Measurements from ENCODE around the gene DLEC1.
A peak's percentile ranks its signal among the peaks of the same experiment; 100 is the strongest.

DLEC1 gene

DNA sequence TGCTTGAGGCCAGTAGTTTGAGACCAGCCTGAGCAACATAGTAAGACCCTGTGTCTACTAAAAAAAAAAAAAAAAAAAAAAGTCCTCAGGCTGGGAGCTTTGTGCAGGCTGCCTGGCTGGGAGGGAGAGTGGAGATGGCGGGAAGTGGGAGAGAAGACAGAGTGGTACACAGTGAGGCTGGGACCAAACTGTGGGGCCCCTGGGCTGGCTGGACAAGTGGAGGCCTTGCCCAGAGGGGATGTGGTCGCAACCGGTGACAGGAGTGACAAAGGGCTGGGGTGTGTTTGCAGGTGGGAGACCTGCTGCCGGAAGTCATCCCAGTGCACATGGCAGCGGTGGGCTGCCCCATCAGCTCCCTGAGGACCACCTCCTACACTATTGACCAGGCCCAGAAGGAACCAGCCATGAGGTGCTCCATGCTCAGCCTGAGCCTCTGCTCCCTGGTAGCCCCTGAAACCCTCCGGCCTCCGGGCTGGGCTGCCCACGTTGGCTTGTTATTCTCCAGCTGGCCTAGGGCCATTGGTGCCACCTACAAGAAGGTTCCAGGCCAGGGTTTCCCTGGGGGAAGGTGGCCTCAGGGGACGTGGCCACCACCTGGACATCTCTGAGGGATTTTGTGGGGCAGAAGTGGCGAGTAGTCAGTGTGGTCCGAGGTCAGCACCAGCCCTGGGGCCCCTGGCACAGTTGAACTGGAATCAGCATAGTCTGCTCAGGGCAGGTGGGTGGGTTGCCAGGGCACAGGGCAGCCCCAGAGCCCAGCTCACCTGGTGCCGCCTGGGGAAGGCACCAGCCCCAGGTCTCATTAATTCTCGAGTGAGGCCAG, 75.3 kb downstream of the DLEC1 start:
- H3K4me3 ChIP-seq (ENCODE audit: low read depth, low read length) = no peak overlapping the region
- DNase-seq (ENCODE audit: low read depth) = no peak
- TF ChIP-seq, protein P1, sequence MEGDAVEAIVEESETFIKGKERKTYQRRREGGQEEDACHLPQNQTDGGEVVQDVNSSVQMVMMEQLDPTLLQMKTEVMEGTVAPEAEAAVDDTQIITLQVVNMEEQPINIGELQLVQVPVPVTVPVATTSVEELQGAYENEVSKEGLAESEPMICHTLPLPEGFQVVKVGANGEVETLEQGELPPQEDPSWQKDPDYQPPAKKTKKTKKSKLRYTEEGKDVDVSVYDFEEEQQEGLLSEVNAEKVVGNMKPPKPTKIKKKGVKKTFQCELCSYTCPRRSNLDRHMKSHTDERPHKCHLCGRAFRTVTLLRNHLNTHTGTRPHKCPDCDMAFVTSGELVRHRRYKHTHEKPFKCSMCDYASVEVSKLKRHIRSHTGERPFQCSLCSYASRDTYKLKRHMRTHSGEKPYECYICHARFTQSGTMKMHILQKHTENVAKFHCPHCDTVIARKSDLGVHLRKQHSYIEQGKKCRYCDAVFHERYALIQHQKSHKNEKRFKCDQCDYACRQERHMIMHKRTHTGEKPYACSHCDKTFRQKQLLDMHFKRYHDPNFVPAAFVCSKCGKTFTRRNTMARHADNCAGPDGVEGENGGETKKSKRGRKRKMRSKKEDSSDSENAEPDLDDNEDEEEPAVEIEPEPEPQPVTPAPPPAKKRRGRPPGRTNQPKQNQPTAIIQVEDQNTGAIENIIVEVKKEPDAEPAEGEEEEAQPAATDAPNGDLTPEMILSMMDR (IDR thresholded peaks at IDR 0.05; ENCODE audit: insufficient read depth, low read depth, low read length, missing control alignments) = no peak

DNA sequence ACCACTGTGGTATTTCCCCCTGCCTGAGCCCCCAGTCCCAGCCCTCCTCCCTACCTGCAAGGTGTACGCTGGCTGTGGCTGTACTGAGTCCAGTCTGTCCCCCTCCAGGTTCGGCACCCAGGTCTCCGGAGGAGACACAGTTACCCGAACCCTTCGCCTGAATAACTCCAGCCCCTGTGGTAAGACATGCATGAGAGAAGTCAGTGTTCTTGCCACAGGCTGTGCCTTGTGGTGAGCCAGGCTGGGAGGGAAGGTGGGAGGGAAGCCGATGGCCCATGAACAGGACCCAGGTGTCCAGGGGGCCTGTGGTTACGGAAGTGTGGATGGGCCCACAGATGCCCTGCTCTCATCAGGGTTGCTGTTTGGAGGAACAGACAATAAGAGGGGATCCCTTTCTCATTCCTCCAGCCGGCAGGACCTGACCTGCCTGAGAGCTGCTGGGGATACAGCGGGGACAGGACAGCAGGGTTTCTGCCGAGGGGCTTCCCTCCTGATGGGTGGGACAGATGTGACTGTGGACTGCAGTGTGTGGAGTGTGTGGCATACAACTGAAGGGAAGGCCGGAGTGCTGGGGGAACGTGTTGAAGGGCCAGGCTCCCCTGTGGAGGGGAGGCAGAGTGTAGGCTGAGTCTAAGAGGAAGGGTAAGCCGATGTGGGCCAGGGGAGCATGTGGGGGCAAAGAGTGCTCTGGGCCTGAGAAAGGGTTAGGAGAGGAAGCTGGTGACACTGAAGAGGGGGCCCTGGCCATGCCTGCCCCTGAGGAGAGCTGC, 76.1 kb downstream of the DLEC1 start:
- no peak overlapping the region for H3K4me3 ChIP-seq (ENCODE audit: low read depth, low read length)
- TF ChIP-seq, protein P1 (IDR thresholded peaks at IDR 0.05; ENCODE audit: insufficient read depth, low read depth, low read length, missing control alignments) = no peak
- no peak for DNase-seq (ENCODE audit: low read depth)

DNA sequence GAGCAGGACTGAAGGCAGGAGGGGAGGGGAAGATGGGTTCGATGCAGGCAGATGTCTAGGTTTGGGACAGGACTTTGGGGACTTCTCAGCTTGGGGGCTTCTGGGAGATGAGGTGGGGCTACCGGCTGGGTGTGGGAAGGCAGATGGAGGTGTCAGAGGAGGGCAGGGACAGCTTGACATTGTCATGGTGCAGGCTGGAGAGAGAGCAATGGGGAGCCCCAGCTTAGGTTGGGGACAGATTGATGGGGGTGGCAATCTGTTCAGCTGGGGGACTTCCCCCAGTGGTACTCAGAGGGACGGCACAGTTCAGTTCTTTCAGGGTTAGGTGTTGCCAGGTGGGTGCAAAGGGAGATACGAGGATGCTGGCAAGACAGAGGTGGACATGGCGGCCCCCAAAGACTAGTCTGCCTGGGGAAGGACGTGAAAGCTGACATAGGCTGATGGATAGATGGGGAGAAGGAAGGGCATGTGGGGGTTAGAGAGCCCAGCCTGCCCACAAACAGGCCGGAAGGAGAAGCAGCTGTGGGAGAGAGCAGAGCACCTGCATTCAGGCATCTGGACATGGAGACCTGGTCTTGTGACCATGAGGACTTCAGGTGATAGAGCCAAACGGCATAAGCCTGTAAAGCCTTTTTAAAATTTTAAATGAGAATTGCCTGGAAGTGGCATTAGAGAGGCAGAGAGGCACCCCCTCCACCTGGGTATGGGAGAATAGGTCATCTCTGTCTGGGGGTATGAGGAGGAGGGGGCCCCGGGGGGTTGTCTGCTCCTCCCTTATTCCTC, 76.8 kb downstream of the DLEC1 start:
- TF ChIP-seq, protein P1 (IDR thresholded peaks at IDR 0.05; ENCODE audit: insufficient read depth, low read depth, low read length, missing control alignments) = no peak
- DNase-seq (ENCODE audit: low read depth) = no peak
- no peak overlapping the region for H3K4me3 ChIP-seq (ENCODE audit: low read depth, low read length)

DNA sequence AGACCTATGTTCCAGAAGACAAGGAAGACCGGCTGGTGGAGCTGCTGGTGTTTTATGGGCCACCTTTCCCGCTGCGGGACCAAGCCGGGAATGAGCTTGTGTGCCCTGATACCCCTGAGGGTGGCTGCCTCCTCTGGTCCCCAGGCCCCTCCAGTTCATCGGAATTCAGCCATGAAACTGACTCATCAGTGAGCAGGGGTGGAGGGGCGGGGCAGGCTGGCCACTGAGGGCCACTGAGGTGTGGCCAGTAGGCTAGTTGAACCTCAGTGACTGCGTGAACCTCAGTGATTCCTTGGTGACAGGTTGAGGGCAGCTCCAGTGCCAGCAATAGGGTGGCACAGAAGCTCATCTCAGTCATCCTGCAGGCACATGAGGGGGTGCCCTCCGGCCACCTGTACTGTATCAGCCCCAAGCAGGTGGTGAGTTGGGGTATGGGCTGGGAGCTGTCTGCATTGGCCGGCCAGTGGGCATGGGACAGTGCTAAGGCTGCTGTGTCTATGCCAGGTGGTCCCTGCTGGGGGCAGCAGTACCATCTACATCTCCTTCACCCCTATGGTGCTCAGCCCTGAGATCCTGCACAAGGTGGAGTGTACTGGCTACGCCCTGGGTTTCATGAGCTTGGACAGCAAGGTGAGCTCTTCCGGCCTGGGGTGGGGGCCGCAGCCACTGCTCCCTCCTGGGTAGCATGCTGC, 77.6 kb downstream of the DLEC1 start:
- no peak overlapping the region for H3K4me3 ChIP-seq (ENCODE audit: low read depth, low read length)
- DNase-seq (ENCODE audit: low read depth) = no peak
- TF ChIP-seq, protein P1 (IDR thresholded peaks at IDR 0.05; ENCODE audit: insufficient read depth, low read depth, low read length, missing control alignments) = peak; percentile 0

DNA sequence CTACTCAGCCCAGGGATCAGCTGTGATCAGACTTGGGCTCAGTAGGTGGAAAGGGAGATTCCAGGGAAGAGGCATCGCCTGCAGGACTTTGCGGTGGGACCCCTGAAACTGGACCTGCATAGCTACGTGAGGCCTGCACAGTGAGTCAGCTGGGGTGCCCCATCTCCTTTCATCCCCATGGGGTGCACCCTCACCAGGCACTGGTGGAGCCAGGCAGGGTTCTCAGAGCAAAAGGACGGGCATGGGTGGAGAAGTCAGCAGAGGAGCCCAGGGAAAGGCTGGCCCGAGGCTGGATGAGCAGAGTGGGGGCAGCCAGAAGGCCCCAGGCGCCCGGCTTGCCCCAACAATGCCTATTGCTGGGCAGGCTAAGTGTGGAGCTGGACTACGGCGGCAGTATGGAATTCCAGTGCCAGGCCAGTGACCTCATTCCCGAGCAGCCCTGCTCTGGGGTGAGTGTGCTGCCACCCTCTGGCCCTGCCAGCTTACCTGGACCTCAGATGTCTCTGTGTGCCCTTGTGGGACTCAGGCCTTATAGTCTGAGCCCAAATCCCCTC, 78.2 kb downstream of the DLEC1 start:
- TF ChIP-seq, protein P1 (IDR thresholded peaks at IDR 0.05; ENCODE audit: insufficient read depth, low read depth, low read length, missing control alignments) = no peak
- H3K4me3 ChIP-seq (ENCODE audit: low read depth, low read length) = no peak overlapping the region
- DNase-seq (ENCODE audit: low read depth) = no peak
